ENCODE measurements around the gene FNDC11. TPM values are rescaled to one million over a fixed set of nuclear protein-coding genes. Genes with fewer than 3 reads are reported as not detected.

Gene FNDC11
- total RNA-seq, 1 experiment from 2014 or later, result 2.5 TPM

DNA sequence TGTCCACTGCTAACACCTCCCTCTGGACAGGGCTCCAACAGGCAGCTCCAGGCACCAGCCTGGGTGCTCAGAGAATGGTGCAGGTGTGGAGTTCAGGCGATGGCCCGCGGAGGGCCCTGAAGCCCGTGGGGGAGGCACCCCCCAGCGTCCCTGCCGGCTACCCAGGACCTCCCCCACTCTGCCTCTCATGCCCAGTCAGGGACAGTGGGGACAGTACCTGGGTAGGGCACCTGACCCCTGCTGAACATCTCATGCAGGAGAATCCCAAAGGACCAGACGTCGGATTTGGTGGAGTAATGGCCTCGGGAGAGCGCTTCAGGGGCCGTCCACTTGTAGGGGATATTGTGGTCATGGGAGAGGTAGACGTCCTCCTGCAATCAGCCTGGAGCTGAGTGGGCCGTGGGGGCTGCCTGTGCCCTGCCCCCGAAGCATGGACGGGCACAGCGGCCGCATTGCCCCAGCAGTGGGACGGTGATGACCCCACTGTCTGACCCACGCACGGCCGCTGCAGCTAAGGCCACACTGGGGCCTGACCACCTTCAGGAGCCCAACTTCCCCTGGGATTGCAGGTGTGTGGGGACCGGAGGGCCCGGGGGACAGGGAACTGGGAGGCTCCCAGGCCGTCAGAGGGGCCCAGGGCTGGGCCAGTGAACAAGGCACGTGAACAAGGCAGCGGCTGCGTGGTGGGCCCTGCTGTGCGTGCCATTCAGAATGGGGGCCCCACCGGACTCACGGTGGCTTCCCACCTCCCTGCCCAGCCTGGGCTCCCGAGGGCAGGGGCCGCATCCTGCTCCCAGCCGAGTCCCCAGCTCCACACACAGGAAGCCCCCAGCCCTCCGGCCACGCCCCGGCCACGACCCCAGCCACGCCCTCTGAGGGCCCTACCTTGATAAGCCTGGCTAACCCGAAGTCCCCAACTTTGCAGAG is 23.8 kb upstream of the FNDC11 start:
- Histone ChIP-seq H3K4me1 (ENCODE audit: insufficient read depth, low read length) (no peaks in the 10 kb centered on the region), H2BK12ac (ENCODE audit: insufficient read length, low read depth, low read length) (no peak overlapping the region), H3K79me2 (ENCODE audit: insufficient read depth, low read length) (no peaks in the 10 kb centered on the region), H3K27ac (ENCODE audit: insufficient read length, low read depth, low read length) (no peak overlapping the region), H3K9ac (ENCODE audit: extremely low read depth, insufficient read length, low read length) (no peak overlapping the region), H2BK15ac (ENCODE audit: low read depth, low read length) (no peak overlapping the region), H3K9me3 (ENCODE audit: control insufficient read depth, low read depth, low read length) (no peaks in the 10 kb centered on the region), H3K4me2 (ENCODE audit: insufficient read depth, insufficient read length, low read length) (no peak overlapping the region), H3K4ac (ENCODE audit: low read depth, low read length) (no peak overlapping the region), H3K27me3 (ENCODE audit: insufficient read depth, low read length) (no peaks in the 10 kb centered on the region), H3K56ac (ENCODE audit: insufficient read length, low read depth, low read length) (no peak overlapping the region), H4K20me1 (ENCODE audit: control insufficient read depth, insufficient read depth, insufficient read length) (peaks cover 5% of the 10 kb centered on the region), H2BK20ac (ENCODE audit: low read depth, low read length, poor library complexity, severe bottlenecking) (no peak overlapping the region), H2AK5ac (ENCODE audit: insufficient read length, low read length) (no peak overlapping the region), H3T11ph (ENCODE audit: low read length) (no peak overlapping the region), H3K23ac (ENCODE audit: insufficient read length, low read depth, low read length) (no peak overlapping the region), H3K79me1 (ENCODE audit: insufficient read depth, low read depth, low read length, poor library complexity, severe bottlenecking) (no peaks in the 10 kb centered on the region), H4K5ac (ENCODE audit: insufficient read length, low read depth, low read length) (no peak overlapping the region), H4K8ac (replicated peaks; ENCODE audit: insufficient read length, low read depth, low read length) (no peak overlapping the region), H3K18ac (ENCODE audit: insufficient read length, low read depth, low read length) (no peak overlapping the region), H2BK120ac (ENCODE audit: low read depth, low read length, poor library complexity, severe bottlenecking) (no peak overlapping the region), H4K91ac (ENCODE audit: insufficient read length, low read depth, low read length) (no peak overlapping the region), H3K23me2 (ENCODE audit: insufficient read length, low read depth, low read length, poor library complexity, severe bottlenecking) (no peaks in the 10 kb centered on the region), H2BK5ac (ENCODE audit: insufficient read length, low read length) (no peak overlapping the region), H2AFZ (ENCODE audit: low read length) (no peak overlapping the region), H3K14ac (ENCODE audit: insufficient read depth, low read length) (no peak overlapping the region)
- TF ChIP-seq, protein P1, sequence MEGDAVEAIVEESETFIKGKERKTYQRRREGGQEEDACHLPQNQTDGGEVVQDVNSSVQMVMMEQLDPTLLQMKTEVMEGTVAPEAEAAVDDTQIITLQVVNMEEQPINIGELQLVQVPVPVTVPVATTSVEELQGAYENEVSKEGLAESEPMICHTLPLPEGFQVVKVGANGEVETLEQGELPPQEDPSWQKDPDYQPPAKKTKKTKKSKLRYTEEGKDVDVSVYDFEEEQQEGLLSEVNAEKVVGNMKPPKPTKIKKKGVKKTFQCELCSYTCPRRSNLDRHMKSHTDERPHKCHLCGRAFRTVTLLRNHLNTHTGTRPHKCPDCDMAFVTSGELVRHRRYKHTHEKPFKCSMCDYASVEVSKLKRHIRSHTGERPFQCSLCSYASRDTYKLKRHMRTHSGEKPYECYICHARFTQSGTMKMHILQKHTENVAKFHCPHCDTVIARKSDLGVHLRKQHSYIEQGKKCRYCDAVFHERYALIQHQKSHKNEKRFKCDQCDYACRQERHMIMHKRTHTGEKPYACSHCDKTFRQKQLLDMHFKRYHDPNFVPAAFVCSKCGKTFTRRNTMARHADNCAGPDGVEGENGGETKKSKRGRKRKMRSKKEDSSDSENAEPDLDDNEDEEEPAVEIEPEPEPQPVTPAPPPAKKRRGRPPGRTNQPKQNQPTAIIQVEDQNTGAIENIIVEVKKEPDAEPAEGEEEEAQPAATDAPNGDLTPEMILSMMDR (conservative IDR thresholded peaks at IDR 0.05), result no peak
- Mint-ChIP-seq H3K27me3 (ENCODE audit: low read depth) (peaks cover 3% of the 10 kb centered on the region), H3K36me3 (ENCODE audit: insufficient read depth in 1 of 3, low read depth in 3 of 3) (no peaks in the 10 kb centered on the region), H3K4me3 (no peak overlapping the region), H3K9me3 (no peaks in the 10 kb centered on the region), H3K4me1 (peaks cover 0 to under 1% of the 10 kb centered on the region in 2 experiments; a peak in 2 of 4 replicates), H3K27ac (no peak overlapping the region)
- WGBS (ENCODE audit: extremely low coverage, insufficient read length, low lambda C conversion rate), result no CpG with 5 or more reads among the region's 39 CpGs
- no peak for DNase-seq
